ENCODE data around the gene SIGLEC7.

Gene SIGLEC7

DNA sequence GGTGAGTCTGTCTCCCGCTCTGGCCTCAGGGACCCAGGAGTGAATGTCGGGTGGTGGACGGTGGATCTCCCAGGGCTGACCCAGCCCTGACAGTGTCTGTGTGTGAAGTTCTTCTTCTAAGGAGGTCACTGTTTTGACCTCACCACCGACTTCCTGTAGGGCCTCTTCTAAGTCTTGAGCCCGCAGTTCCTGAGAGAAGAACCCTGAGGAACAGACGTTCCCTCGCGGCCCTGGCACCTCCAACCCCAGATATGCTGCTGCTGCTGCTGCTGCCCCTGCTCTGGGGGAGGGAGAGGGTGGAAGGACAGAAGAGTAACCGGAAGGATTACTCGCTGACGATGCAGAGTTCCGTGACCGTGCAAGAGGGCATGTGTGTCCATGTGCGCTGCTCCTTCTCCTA, at the start of gene SIGLEC7:
Gene SIGLEC7 (plus strand): TSS at position 183 of the 400 bp plus-strand sequence. CDS start 69 bp downstream, at position 252.
- TF ChIP-seq MAX (IDR thresholded peaks at IDR 0.05) = no peak
- no peak for TF ChIP-seq EP300 (IDR thresholded peaks at IDR 0.05; ENCODE audit: borderline replicate concordance)
- no peak for TF ChIP-seq CREB1 (IDR thresholded peaks at IDR 0.05; ENCODE audit: low read depth)
- TF ChIP-seq RAD21 (IDR thresholded peaks at IDR 0.05; ENCODE audit: low read depth) = no peak
- TF ChIP-seq YY1 (IDR thresholded peaks at IDR 0.05; ENCODE audit: low read depth) = no peak
- TF ChIP-seq EGR1 (IDR thresholded peaks at IDR 0.05) = no peak
- TF ChIP-seq, protein P1, sequence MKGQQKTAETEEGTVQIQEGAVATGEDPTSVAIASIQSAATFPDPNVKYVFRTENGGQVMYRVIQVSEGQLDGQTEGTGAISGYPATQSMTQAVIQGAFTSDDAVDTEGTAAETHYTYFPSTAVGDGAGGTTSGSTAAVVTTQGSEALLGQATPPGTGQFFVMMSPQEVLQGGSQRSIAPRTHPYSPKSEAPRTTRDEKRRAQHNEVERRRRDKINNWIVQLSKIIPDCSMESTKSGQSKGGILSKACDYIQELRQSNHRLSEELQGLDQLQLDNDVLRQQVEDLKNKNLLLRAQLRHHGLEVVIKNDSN (IDR thresholded peaks at IDR 0.05) = no peak
- TF ChIP-seq TEAD4 (IDR thresholded peaks at IDR 0.05) = no peak

GRCh38 chr19:51093101-51093500, 49.0 kb upstream of the SIGLEC7 start:
- no peak for TF ChIP-seq CREB1 (IDR thresholded peaks at IDR 0.05; ENCODE audit: low read depth)
- TF ChIP-seq ZBTB7A (IDR thresholded peaks at IDR 0.05; ENCODE audit: low read depth) = no peak
- TF ChIP-seq TAF1 (IDR thresholded peaks at IDR 0.05; ENCODE audit: low read depth) = no peak
- TF ChIP-seq, protein P1 (IDR thresholded peaks at IDR 0.05) = no peak
- no peak for TF ChIP-seq FOXM1 (IDR thresholded peaks at IDR 0.05; ENCODE audit: borderline replicate concordance, low read depth)
- no peak for TF ChIP-seq CEBPB (IDR thresholded peaks at IDR 0.05)
- TF ChIP-seq YY1 (IDR thresholded peaks at IDR 0.05; ENCODE audit: low read depth) = no peak
- TF ChIP-seq EP300 (IDR thresholded peaks at IDR 0.05; ENCODE audit: borderline replicate concordance) = no peak

DNA sequence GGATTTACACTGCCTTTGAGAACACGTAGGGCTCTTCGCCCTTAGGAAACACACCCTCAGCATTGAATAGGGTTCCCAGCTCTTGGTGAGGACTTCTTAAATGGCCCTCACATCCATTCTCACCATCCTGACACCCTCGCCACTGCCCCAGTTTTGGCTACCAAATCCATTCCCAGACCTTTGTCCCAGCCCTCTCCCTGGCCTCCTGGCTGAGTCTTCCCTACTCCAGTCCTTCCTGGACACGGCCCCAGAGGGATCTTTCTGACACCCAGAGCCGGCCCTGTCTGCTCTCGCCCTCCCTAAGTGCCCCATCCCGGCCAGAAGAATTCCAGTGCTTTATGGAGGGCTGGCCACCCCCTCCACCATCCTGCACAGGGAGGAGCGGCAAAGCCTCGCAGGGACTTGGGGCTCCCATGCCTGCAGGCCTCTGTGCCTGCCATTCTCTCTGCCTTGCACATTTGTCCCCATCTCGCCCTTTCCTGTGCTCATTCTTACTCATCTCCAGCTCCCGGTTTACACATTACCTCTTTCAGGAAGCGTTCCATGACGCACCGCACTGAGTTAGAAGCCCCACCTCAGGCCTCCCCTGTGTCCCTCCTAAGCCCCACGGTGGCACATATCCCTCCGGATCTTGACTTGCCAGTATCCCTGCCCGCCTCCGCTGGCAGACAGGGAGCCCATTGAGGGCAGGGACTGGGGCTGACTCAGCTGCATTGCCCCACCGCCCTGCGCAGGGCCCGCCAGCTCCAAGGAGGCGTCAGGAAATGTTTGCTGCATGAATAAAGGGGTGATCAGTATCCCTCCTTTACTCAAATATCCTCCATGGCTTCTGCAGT, 48.4 kb upstream of the SIGLEC7 start:
- TF ChIP-seq, protein P1 (IDR thresholded peaks at IDR 0.05) = no peak
- TF ChIP-seq FOXM1 (IDR thresholded peaks at IDR 0.05; ENCODE audit: borderline replicate concordance, low read depth) = no peak
- no peak for TF ChIP-seq CEBPB (IDR thresholded peaks at IDR 0.05)
- TF ChIP-seq MAX (IDR thresholded peaks at IDR 0.05) = no peak
- no peak for TF ChIP-seq ZBTB7A (IDR thresholded peaks at IDR 0.05; ENCODE audit: low read depth)
- no peak for TF ChIP-seq EP300 (IDR thresholded peaks at IDR 0.05; ENCODE audit: borderline replicate concordance)
- no peak for TF ChIP-seq NFIC (IDR thresholded peaks at IDR 0.05)
- no peak for TF ChIP-seq CREB1 (IDR thresholded peaks at IDR 0.05; ENCODE audit: low read depth)
- no peak for TF ChIP-seq TCF12 (IDR thresholded peaks at IDR 0.05; ENCODE audit: low read depth)
- TF ChIP-seq EGR1 (IDR thresholded peaks at IDR 0.05) = no peak
- no peak for TF ChIP-seq REST (IDR thresholded peaks at IDR 0.05; ENCODE audit: low read depth)
- TF ChIP-seq TEAD4 (IDR thresholded peaks at IDR 0.05) = no peak
- TF ChIP-seq TAF1 (IDR thresholded peaks at IDR 0.05; ENCODE audit: low read depth) = no peak
- no peak for TF ChIP-seq YY1 (IDR thresholded peaks at IDR 0.05; ENCODE audit: low read depth)
- TF ChIP-seq RAD21 (IDR thresholded peaks at IDR 0.05; ENCODE audit: low read depth) = no peak

DNA sequence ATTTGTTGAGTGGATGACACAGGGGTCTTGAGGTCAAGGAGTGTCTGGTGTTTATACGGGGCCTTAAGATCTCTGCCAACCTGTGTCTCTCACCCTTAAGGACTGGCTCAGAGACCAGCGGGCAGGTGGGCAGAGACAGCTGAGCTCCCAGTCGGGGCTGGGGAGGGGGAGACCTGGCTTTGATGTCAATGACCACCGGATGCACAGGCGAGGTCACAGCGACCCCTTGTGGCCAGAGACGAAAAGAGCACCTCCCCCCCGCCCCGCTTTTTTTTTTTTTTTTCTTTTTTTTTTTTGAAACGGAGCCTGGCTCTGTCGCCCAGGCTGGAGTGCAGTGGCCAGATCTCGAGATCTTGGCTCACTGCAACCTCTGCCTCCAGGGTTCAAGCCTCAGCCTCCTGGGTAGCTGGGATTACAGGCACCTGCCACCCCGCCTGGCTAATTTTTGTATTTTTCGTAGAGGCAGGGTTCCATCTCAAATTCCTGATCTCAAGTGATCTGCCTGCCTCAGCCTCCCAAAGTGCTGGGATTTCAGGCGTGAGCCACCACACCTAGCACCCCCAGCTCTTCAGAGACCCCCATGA, 47.3 kb upstream of the SIGLEC7 start:
- peak; percentile 55 for TF ChIP-seq RAD21 (IDR thresholded peaks at IDR 0.05; ENCODE audit: low read depth)
- no peak for TF ChIP-seq TEAD4 (IDR thresholded peaks at IDR 0.05)
- TF ChIP-seq TAF1 (IDR thresholded peaks at IDR 0.05; ENCODE audit: low read depth) = no peak
- TF ChIP-seq EGR1 (IDR thresholded peaks at IDR 0.05) = no peak
- TF ChIP-seq YY1 (IDR thresholded peaks at IDR 0.05; ENCODE audit: low read depth) = no peak
- no peak for TF ChIP-seq ZBTB7A (IDR thresholded peaks at IDR 0.05; ENCODE audit: low read depth)

- TF ChIP-seq EP300 (IDR thresholded peaks at IDR 0.05; ENCODE audit: borderline replicate concordance) (no peak), ZBTB7A (IDR thresholded peaks at IDR 0.05; ENCODE audit: low read depth) (no peak), REST (IDR thresholded peaks at IDR 0.05; ENCODE audit: low read depth) (no peak), CEBPB (IDR thresholded peaks at IDR 0.05) (no peak), MAX (IDR thresholded peaks at IDR 0.05) (no peak), EGR1 (IDR thresholded peaks at IDR 0.05) (no peak), TEAD4 (IDR thresholded peaks at IDR 0.05) (no peak), NFIC (IDR thresholded peaks at IDR 0.05) (no peak), TCF12 (IDR thresholded peaks at IDR 0.05; ENCODE audit: low read depth) (no peak), CREB1 (IDR thresholded peaks at IDR 0.05; ENCODE audit: low read depth) (no peak)
These were observed 45.5 kb upstream of the SIGLEC7 start for GRCh38 chr19:51096473-51097165.

Measured in Ishikawa (cell line).